ENCODE data around the gene ADAMTS10. TPM values are rescaled to one million over a fixed set of nuclear protein-coding genes. Genes with fewer than 3 reads are reported as not detected.

The ADAMTS10 gene
- total RNA-seq, 3 donors from 2014 or later, result 23.4 to 68.2 (median 48.2) TPM

- H3K27me3 ChIP-seq, result no peaks in the 10 kb centered on the region
- TF ChIP-seq POLR2AphosphoS5 (IDR thresholded peaks at IDR 0.05) (no peak), CTCF (IDR thresholded peaks at IDR 0.05) (no peak), POLR2A (IDR thresholded peaks at IDR 0.05) (no peak)
- H3K4me3 ChIP-seq, result no peak overlapping the region
- DNase-seq (ENCODE audit: low spot score in 2 of 2), result no peak
- intact Hi-C loops (cut with DNase I; ENCODE audit: low total_unique reads), result no loop called here
- H3K9me3 ChIP-seq, result no peaks in the 10 kb centered on the region
- no peaks in the 10 kb centered on the region for H3K4me1 ChIP-seq
- H3K27ac ChIP-seq, result no peak overlapping the region
- H3K36me3 ChIP-seq, result peaks cover 7% of the 10 kb centered on the region
These were observed 24.4 kb downstream of the ADAMTS10 start for GRCh38 chr19:8585894-8586750.

- H3K4me1 ChIP-seq, result no peaks in the 10 kb centered on the region
- no peak for DNase-seq (ENCODE audit: low spot score in 2 of 2)
- intact Hi-C loops (cut with DNase I; ENCODE audit: low total_unique reads), result no loop called here
- H3K27me3 ChIP-seq, result peaks cover 0 to 4% of the 10 kb centered on the region in 2 donors
- no peak overlapping the region for H3K4me3 ChIP-seq
- H3K27ac ChIP-seq, result no peak overlapping the region
- TF ChIP-seq POLR2AphosphoS5 (IDR thresholded peaks at IDR 0.05) (no peak), CTCF (IDR thresholded peaks at IDR 0.05) (no peak), POLR2A (IDR thresholded peaks at IDR 0.05) (no peak)
- peaks cover 7% of the 10 kb centered on the region for H3K36me3 ChIP-seq
- H3K9me3 ChIP-seq, result no peaks in the 10 kb centered on the region
These were observed 25.3 kb downstream of the ADAMTS10 start for GRCh38 chr19:8584965-8585893.

GRCh38 chr19:8580710-8581281, 29.7 kb downstream of the ADAMTS10 start:
- intact Hi-C loops (cut with DNase I; ENCODE audit: low total_unique reads), result no loop called here
- TF ChIP-seq POLR2AphosphoS5 (IDR thresholded peaks at IDR 0.05) (no peak), CTCF (IDR thresholded peaks at IDR 0.05) (peak; percentile 64 to 97 (median 94))
- H3K27me3 ChIP-seq, result peaks cover 0 to 12% of the 10 kb centered on the region in 2 donors
- no peaks in the 10 kb centered on the region for H3K9me3 ChIP-seq
- peak; percentile 62 to 72 for DNase-seq (ENCODE audit: low spot score in 2 of 2)
- peaks cover 7% of the 10 kb centered on the region for H3K36me3 ChIP-seq
- no peak overlapping the region for H3K4me3 ChIP-seq
- H3K4me1 ChIP-seq, result no peaks in the 10 kb centered on the region
- H3K27ac ChIP-seq, result no peak overlapping the region

GRCh38 chr19:8578642-8579265, 31.8 kb downstream of the ADAMTS10 start:
- TF ChIP-seq POLR2AphosphoS5 (IDR thresholded peaks at IDR 0.05), result no peak
- TF ChIP-seq CTCF (IDR thresholded peaks at IDR 0.05), result peak; percentile 74 to 77 (median 75)
- no peak for TF ChIP-seq POLR2A (IDR thresholded peaks at IDR 0.05)
- peak; percentile 58 to 73 for DNase-seq (ENCODE audit: low spot score in 2 of 2)
- no peak overlapping the region for H3K27ac ChIP-seq
- peaks cover 0 to 12% of the 10 kb centered on the region in 2 donors for H3K27me3 ChIP-seq
- H3K9me3 ChIP-seq, result no peaks in the 10 kb centered on the region
- H3K36me3 ChIP-seq, result no peaks in the 10 kb centered on the region
- intact Hi-C loops (cut with DNase I; ENCODE audit: low total_unique reads), result no loop called here
- no peak overlapping the region for H3K4me3 ChIP-seq
- no peaks in the 10 kb centered on the region for H3K4me1 ChIP-seq
